Gastroesophageal sphincter (tissue), 3 donors: Measurements from ENCODE around the gene SETBP1.

Experiments
- CTCF ChIP-seq, 4 experiments: fragments of 200-600 bp in 2 of 4; fragments of 450-650 bp in 2 of 4; sonication (generic) in 1 of 4; IDR thresholded peaks; one replicate each; pipeline ENCODE4 v1.5.1; 2017 to 2019; ENCODE audit warnings: antibody characterized with exemption in 4 of 4, mild to moderate bottlenecking in 2 of 4, moderate library complexity in 2 of 4
- POLR2AphosphoS5 ChIP-seq: sonication (generic); formaldehyde crosslinking; IDR thresholded peaks from one replicate; pipeline ENCODE4 v1.6.1; 2017; ENCODE audit warnings: antibody characterized with exemption

DNA sequence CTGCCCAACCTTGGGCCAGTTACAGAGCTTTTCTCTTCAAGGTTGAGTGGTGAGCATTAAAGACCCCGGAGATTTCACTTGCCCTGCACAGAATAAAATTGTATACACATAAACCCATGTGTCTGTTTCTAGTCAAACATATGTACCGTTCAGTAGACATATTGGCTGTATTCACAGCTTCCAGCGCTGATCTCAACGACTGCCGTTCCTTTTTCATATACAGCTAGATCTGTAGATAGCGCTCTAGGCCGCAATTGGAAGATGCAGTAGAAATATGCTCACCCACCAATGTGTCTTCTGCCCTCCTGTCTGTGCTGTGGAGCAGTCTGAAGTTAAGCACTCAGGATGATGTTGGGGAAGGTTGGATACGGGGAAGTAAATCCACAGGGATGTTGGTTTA, 317.7 kb downstream of the SETBP1 start:
- TF ChIP-seq POLR2AphosphoS5 (no peak), CTCF (IDR thresholded peaks at IDR 0.05) (no peak)
